ENCODE results near the gene CEP44. TPM values are rescaled to one million over a fixed set of nuclear protein-coding genes. Genes with fewer than 3 reads are reported as not detected.
"Not testable (repeated sequence)": the region's sequence is repeated elsewhere in the genome, so short reads cannot be mapped to it uniquely, and the experiment has no call there.

The CEP44 gene
- total RNA-seq, 2 experiments from 2014 or later = 29.2 to 32.4 TPM

- Histone ChIP-seq H2AFZ (ENCODE audit: low read length) (no peak overlapping the region), H3K4me1 (ENCODE audit: insufficient read depth, low read length, poor library complexity, severe bottlenecking) (no peaks in the 10 kb centered on the region), H3K9me3 (ENCODE audit: low read length) (no peaks in the 10 kb centered on the region), H3K9me2 (ENCODE audit: insufficient read depth, low read length) (no peaks in the 10 kb centered on the region), H3K79me2 (ENCODE audit: insufficient read depth, low read depth, low read length) (no peaks in the 10 kb centered on the region), H3K4me3 (ENCODE audit: low read depth, low read length, poor library complexity, severe bottlenecking) (no peak overlapping the region), H3K4me2 (ENCODE audit: low read length) (no peak overlapping the region), H3K27ac (ENCODE audit: low read depth, low read length, poor library complexity, severe bottlenecking) (no peak overlapping the region), H4K20me1 (ENCODE audit: insufficient read depth, low read length) (no peaks in the 10 kb centered on the region), H3K36me3 (ENCODE audit: insufficient read depth, low read length) (no peaks in the 10 kb centered on the region)
- TF ChIP-seq CTCF (conservative IDR thresholded peaks at IDR 0.05; ENCODE audit: low read length) = no peak
- TF ChIP-seq EZH2phosphoT487 (IDR thresholded peaks at IDR 0.05; ENCODE audit: borderline replicate concordance, low read depth, low read length) = no peak
- POLR2A ChIA-PET = interaction anchor here (0.6 kb wide), 1 partner anchor 322 kb away, joined by 3 read pairs; no protein-coding TSS in a partner anchor
- BruUV-seq (replicated peaks) = no TSS peak
- CTCF ChIA-PET (ENCODE audit: unreplicated experiment) = no interaction called here
- intact Hi-C loops (cut with micrococcal nuclease; ENCODE audit: unreplicated experiment) = no loop called here
- no peak for DNase-seq (ENCODE audit: low spot score)
Measured at GRCh38 chr4:174358829-174359228, 75.1 kb downstream of the CEP44 start.

GRCh38 chr4:174362340-174362739, 78.6 kb downstream of the CEP44 start:
- Histone ChIP-seq H3K36me3 (ENCODE audit: insufficient read depth, low read length) (no peaks in the 10 kb centered on the region), H3K4me1 (ENCODE audit: insufficient read depth, low read length, poor library complexity, severe bottlenecking) (no peaks in the 10 kb centered on the region), H4K20me1 (ENCODE audit: insufficient read depth, low read length) (no peaks in the 10 kb centered on the region), H3K9me3 (ENCODE audit: low read length) (no peaks in the 10 kb centered on the region), H3K4me2 (ENCODE audit: low read length) (no peak overlapping the region), H3K9me2 (ENCODE audit: insufficient read depth, low read length) (no peaks in the 10 kb centered on the region), H3K4me3 (ENCODE audit: low read depth, low read length, poor library complexity, severe bottlenecking) (no peak overlapping the region), H2AFZ (ENCODE audit: low read length) (no peak overlapping the region), H3K79me2 (ENCODE audit: insufficient read depth, low read depth, low read length) (no peaks in the 10 kb centered on the region), H3K27ac (ENCODE audit: low read depth, low read length, poor library complexity, severe bottlenecking) (no peak overlapping the region)
- no TSS peak for BruUV-seq (replicated peaks)
- no peak for DNase-seq (ENCODE audit: low spot score)
- TF ChIP-seq EZH2phosphoT487 (IDR thresholded peaks at IDR 0.05; ENCODE audit: borderline replicate concordance, low read depth, low read length) (no peak), CTCF (conservative IDR thresholded peaks at IDR 0.05; ENCODE audit: low read length) (no peak)
- CTCF ChIA-PET (ENCODE audit: unreplicated experiment) = no interaction called here
- POLR2A ChIA-PET = interaction anchor here (0.5 to 1.7 kb wide), 5 partner anchors 9 to 1567 kb away, joined by 3 to 4 read pairs (median 3); no protein-coding TSS in a partner anchor
- intact Hi-C loops (cut with micrococcal nuclease; ENCODE audit: unreplicated experiment) = no loop called here

GRCh38 chr4:174363782-174364181, 80.1 kb downstream of the CEP44 start:
- H4K20me1 ChIP-seq (ENCODE audit: insufficient read depth, low read length); H3K79me2 ChIP-seq (ENCODE audit: insufficient read depth, low read depth, low read length); H2AFZ ChIP-seq (ENCODE audit: low read length); H3K27ac ChIP-seq (ENCODE audit: low read depth, low read length, poor library complexity, severe bottlenecking); H3K9me2 ChIP-seq (ENCODE audit: insufficient read depth, low read length); H3K9me3 ChIP-seq (ENCODE audit: low read length); BruUV-seq (replicated peaks); CTCF ChIA-PET (ENCODE audit: unreplicated experiment); H3K4me1 ChIP-seq (ENCODE audit: insufficient read depth, low read length, poor library complexity, severe bottlenecking); H3K4me3 ChIP-seq (ENCODE audit: low read depth, low read length, poor library complexity, severe bottlenecking); DNase-seq (ENCODE audit: low spot score); H3K4me2 ChIP-seq (ENCODE audit: low read length); H3K36me3 ChIP-seq (ENCODE audit: insufficient read depth, low read length): not testable (repeated sequence)
- POLR2A ChIA-PET = interaction anchor here (0.6 to 1.7 kb wide), 2 partner anchors 29 to 62 kb away, joined by 4 to 5 read pairs; no protein-coding TSS in a partner anchor
- intact Hi-C loops (cut with micrococcal nuclease; ENCODE audit: unreplicated experiment) = loop anchor here (2.0 kb wide), 1 partner anchor 1173 kb away; no protein-coding TSS in a partner anchor
